Measurements from ENCODE around the gene C4A.

DNA sequence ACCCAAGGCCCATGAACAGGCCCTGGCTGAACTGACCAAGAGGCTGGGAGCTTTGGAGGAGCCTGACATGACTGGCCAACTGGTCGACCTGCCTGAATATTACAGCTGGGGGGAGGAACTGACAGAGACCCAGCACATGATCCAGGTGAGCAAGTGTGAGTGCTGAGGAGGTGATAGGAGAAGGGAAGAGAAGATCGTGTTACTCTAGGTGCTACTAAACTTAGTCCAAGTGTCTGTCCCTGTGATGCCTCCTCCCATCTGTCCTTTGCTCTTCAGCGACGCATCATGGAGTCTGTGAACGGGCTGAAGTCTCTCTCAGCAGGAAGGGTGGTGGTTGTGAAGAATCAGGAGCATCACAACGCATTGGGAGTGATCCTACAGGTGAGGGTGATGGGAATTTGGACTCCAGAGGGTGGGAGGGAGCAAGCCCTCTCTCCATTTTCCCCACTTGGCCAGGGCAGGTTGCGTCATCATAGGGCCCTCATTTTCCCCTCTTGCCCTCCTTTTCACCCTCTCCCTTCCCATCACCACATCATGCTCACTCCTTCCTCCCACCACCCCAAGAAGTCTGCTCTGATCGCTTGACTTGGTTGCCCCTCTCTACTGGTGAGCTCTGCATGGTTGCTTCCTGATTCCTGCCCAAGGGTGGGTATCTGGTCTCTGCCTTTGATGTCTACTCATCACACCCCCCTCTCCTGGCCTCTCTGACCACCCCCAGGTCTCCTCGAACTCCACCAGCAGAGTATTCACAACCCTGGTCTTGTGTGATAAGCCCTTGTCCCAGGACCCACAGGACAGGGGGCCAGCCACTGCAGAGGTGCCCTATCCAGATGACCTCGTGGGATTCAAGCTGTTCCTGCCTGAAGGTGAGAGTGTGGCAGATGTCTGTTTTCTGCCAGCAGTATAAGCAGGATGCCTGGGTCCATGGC lies 14.6 kb upstream of the C4A start:
- TF ChIP-seq SUZ12 (IDR thresholded peaks at IDR 0.05; ENCODE audit: extremely low read depth, insufficient read depth, insufficient read length) (no peak), YY1 (IDR thresholded peaks at IDR 0.05; ENCODE audit: insufficient read depth, insufficient read length) (no peak), ZNF274 (IDR thresholded peaks at IDR 0.05; ENCODE audit: low read depth, low read length) (no peak)
